Nucleus accumbens (tissue), 56 donors: Measurements from ENCODE around the gene ABRACL.
"Not testable (repeated sequence)": the region's sequence is repeated elsewhere in the genome, so short reads cannot be mapped to it uniquely, and the experiment has no call there.

ENCODE experiments used
- DNase-seq, 56 donors: peaks; one replicate each; lab custom pipeline; 2025; lab: John Stamatoyannopoulos, UW

ABRACL gene

GRCh38 chr6:139008117-139008516, 20.4 kb upstream of the ABRACL start:
- no peak for DNase-seq

DNA sequence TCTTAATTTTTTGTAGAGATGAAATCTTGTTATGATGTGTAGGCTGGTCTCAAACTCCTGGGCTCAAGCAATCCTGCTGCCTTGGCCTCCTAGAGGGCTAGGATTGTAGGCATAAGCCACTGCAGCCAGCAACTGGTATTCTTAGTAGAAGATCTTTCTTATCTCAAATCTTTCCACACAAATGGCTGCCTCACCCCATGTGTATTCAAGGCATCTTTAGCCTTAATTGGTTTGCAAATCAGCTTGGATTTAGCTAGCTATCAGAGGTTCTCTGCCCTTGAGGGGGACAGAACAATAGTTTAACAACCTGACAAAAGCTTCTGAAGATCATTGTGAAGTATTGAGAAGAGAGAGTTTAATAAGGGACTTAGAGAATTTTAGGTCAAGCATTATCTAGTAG, 17.9 kb upstream of the ABRACL start:
- DNase-seq = no peak

DNA sequence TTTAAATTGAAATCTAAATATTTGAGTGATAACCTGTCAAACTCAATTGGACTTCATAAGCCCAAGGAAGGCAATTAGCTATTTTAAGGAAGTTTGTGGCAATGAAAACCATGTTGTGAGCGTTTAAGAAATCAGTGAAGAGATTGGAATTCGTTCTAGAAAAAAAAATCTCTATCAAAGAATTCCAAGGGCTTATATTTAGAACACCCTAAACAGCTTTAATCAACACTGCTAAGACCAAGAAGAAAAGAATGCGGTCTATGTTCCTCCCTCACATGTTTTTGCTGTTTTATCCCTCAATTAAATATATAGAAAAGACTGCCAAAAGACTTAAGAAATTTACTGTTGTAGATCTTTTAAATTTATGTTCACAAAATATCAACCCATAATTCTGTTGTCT, 16.6 kb upstream of the ABRACL start:
- DNase-seq = no peak

DNA sequence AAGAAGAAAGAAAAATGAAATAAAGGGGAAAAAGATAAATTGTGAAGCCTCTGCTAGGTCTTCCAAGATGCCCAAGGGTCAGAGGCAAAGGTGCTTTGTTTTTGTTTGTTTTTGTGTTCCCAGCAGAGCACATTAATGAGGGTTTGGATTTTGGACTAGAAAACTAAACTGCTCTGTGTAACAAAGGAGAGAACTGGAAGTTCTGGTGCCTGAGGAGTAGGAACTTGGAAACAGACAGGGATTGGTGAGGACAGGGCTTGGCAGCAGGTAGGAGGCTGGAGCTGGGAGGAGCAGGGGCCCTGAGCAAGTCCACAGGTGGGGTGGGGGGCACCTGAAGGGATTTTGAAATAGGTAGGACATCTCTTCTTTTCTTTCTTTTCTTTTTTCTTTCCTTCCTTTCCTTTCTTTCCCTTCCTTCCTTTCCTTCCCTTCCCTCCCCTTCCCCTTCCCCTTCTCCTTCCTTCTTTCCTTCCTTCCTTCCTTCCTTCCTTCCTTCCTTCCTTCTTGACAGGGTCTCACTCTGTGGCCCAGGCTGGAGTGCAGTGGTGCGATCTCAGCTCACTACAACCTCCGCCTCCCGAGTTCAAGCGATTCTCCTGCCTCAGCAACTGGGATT, 15.3 kb upstream of the ABRACL start:
- peak in 2 of 56 donors; percentile 12 to 13 for DNase-seq

- DNase-seq = no peak
Measured at GRCh38 chr6:139014945-139015344, 13.6 kb upstream of the ABRACL start.

DNA sequence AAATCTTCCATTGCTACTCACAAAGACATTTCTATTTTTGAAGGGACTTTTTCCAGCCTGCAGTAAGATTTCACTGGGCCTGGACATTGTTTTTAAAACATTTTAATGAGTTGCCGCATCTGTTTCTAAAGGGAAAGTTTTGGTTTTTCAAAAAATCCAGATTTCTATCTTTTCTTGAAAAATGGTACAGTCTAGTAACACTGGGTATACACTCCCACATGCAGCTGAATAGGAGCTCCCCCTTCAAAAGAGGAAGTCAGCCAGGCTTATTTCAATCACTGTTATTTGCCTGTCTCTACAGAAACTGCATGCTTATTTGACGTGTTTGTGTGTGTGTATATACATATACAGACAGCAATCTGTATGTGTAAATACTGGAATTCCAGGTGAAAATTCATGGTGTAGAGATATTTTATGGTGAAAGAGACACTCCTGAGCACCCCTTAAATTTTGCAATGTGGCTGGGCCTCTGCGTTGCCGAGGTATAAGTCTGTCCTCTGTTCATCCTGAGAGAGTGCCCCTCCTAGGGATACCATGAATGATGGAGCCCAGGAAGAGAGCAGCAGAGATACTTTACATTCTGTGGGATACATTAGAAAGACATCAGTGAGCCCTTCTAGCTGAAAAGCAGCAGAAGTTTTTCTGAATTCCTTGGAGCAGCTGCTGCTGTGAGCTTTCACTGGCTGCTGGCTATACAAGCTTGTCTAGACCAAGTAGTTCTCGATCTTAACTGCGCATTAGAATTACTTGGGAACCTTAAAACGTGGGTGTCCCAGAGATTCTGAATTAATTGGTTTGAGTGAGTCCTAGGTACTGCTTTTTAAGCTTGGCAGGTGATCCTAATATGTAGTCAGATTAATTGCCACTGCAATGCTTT, 12.0 kb upstream of the ABRACL start:
- DNase-seq = peak in 2 of 56 donors; percentile 3 to 22

DNA sequence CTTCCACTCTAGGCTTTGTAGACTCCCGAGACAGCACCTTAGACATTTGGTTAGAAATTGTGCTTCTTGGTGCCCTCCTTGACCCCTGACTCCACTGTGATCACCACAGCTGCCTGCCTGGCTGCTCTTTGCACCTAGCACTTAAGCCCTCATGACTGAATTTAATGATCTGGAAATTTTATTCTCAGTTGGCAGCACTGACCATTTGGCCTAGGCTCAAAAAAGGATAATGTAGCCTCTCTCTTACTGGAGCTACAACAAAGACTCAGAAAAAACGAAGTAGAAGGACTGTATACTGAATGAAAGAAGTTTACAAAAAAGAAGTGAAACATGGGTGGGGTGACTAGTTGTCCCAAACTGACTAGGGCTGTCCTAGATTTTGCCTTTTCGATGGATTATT, 11.3 kb upstream of the ABRACL start:
- DNase-seq = no peak

- no peak for DNase-seq
Measured at GRCh38 chr6:139019722-139020121, 8.8 kb upstream of the ABRACL start.

GRCh38 chr6:139020689-139021088, 7.9 kb upstream of the ABRACL start:
- no peak for DNase-seq

DNA sequence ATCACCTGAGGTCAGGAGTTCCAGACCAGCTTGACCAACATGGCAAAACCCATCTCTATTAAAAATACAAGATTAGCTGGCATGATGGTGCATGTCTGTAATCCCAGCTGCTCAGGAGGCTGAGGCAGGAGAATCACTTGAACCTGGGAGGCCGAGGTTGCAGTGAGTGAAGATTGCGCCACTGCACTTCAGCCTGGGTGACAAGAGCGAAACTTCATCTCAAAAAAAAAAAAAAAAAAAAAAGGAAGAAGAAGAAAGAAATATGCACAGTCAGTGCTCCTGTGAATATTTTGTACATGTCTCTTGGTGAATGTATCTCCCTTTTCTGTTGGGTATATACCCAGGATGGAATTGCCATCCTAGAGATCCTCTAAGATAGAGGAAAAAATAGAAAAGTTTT, 3.1 kb upstream of the ABRACL start:
- DNase-seq = not testable (repeated sequence)

- no peak for DNase-seq
Measured at GRCh38 chr6:139027620-139028182, 844 bp upstream of the ABRACL start.

DNA sequence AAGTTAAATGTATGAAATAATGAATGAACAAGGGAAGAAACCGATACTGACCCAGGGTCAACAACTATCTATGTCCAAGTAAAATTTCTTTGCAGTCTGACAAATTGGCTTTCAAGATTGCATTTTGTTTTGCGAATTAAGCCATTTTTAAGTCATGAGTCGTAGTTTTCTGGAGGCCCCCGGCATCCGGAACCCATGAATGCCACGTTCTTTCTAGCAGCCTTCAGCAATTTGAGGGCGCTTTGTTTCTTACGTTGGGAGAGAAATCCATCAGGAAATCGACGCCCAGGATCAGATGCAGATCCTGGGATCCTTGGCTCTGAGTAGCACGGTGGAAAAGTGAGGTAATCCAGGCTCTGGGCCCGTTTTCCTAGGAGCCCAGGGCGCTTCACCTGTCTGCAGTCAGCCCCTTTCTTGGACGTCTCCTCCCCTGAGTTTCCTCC, 309 bp upstream of the ABRACL start:
- peak in 1 of 56 donors; percentile 49 for DNase-seq

DNA sequence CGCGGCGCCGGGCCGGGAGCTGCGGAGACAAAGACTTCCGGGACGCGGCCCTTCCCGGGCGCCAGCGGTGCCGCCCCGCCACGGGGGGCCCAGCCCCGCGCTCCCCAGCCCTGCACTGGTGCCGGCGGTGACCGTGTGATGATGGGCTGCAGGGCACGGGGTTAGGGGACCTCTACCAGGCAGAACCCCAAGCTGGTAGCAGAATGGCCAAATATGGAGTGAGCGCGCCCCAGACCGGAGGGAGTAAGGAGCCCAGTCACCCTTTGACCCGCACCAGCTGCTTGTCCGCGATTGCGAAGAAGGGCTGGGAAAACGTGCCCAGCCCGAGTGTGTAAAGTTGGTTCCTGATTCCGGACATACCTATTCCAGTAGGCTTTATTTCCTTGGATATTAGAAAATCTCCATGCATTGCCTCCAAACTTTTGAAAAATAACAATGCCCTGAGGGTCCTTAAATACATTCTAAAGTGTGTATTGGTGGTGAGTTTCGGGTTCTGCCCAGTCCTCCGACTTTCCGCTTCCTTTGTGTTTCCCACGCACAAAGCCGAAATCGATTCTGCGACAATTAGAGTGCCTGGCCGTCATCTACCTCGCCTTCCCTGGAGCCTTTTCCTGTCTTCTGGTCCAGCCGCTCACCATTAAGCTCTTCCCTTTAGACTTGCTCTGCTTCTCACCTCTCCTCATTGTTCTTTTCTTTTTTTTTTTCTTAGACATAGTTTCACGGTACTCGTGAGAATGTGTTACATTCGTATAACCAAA, 1.1 kb downstream of the ABRACL start:
- DNase-seq = peak in 17 of 56 donors; percentile 7 to 65 (median 27)

GRCh38 chr6:139030228-139030963, 1.9 kb downstream of the ABRACL start:
- DNase-seq = no peak

DNA sequence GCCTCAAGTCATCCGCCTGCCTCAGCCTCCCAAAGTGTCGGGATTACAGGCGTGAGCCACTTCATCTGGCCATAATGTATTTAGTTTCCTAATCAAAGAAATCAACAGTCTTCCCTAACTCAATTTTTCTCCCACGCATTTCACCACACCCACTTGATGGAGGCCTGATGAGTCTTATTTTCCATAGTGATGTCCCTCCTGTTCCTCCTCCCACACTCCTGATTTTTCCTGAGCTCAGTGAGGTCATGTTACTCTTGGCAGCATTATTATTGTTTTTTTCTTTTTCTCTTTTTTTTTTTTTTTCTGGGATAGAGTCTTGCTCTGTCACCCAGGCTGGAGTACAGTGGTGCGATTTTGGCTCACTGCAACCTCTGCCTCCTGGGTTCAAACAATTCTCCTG, 8.9 kb downstream of the ABRACL start:
- DNase-seq = no peak

DNA sequence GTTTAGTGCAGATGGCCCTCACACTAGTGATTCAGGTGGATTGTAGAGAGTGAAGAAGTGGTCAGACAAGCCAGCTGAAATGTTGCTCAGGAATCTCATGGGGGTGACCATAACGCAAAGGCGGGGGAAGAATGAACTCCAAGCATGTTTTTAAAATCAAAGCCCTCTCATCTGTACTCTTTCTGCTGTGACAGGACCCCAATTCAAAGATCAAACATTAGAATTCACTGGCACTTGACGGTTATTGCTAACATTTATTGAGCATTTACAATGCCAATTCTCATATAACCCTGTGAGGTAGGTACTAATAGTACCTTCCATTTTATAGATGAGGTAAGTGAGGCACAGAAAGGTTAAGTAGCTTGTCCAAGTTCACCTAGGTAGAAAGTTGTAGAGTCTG, 15.7 kb downstream of the ABRACL start:
- no peak for DNase-seq

GRCh38 chr6:139047677-139048076, 19.1 kb downstream of the ABRACL start:
- DNase-seq = no peak

- not testable (repeated sequence) for DNase-seq
Measured at GRCh38 chr6:139048912-139049311, 20.4 kb downstream of the ABRACL start.

DNA sequence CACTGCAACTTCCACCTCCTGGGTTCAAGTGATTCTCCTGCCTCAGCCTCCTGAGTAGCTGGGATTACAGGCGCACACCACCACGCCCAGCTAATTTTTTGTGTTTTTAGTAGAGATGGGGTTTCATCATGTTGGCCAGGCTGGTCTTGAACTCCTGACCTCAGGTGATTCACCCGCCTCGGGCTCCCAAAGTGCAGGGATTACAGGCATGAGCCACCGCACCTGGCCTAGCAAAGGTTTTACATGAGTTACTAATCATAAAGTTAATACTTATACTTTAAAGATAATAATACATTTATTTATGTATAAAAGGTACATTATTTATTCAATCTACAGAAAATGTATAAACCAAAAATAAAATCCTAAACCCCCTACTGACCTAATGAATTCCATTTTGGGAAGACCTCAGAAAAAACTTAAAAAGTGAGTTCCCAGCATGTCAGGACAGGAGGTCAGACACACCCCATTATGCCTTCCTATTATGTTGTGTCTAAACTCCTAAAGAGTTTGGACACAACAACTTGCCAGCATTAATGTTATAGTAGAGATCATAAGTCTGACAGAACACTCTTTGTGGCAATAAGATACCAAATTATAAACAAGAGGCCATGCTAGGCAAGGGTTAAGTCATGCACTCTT, 21.7 kb downstream of the ABRACL start:
- DNase-seq = not testable (repeated sequence)
